CD4-positive, alpha-beta T cell (primary cell): ENCODE measurements around the gene LHFPL3. TPM values are rescaled to one million over a fixed set of nuclear protein-coding genes. Genes with fewer than 3 reads are reported as not detected.

Experiments
- ATAC-seq: fragments of 200-7000 bp; cut with Tn5 transposase; one replicate; pipeline ENCODE4 v1.10.0; 2022; ENCODE audit warnings: mild to moderate bottlenecking; ENCODE audit not compliant: poor library complexity
- CTCF ChIA-PET: fragments of 350-600 bp; sonication (Branson Sonifier 250); formaldehyde crosslinking; loops from one replicate; lab custom pipeline; 2021; ENCODE audit warnings: antibody characterized with exemption, inconsistent platforms; lab: Charles Lee
- POLR2A ChIA-PET: fragments of 350-600 bp; sonication (Branson Sonifier 250); formaldehyde crosslinking; loops from one replicate; lab custom pipeline; 2021; ENCODE audit warnings: antibody characterized with exemption, inconsistent platforms; lab: Charles Lee
- DNase-seq, 14 experiments: peaks; one replicate each; pipeline ENCODE4 v3.0.0-alpha.2; 2013 to 2020; ENCODE audit warnings: mixed read lengths in 2 of 14
- H3K27ac ChIP-seq, 2 donors: one replicate each; pipeline versions ENCODE4 v1.5.1 to v1.7.0; 2013; ENCODE audit warnings: low read length in 2 of 2, low read depth in 1 of 2, mild to moderate bottlenecking in 1 of 2
- H3K27me3 ChIP-seq, 2 experiments: 1 replicate in 1 of 2; 2 replicates in 1 of 2; pipeline versions ENCODE4 v1.6.1 to v1.7.0; 2013; ENCODE audit warnings: low read length in 2 of 2, control low read depth in 1 of 2, mild to moderate bottlenecking in 1 of 2, moderate library complexity in 1 of 2; ENCODE audit not compliant: insufficient read depth in 2 of 2, control insufficient read depth in 1 of 2
- H3K36me3 ChIP-seq: one replicate; pipeline ENCODE4 v1.6.1; 2013; ENCODE audit warnings: low read length, control low read depth; ENCODE audit not compliant: insufficient read depth
- H3K4me1 ChIP-seq: one replicate; pipeline ENCODE4 v1.6.1; 2013; ENCODE audit warnings: low read length, control low read depth; ENCODE audit not compliant: insufficient read depth
- H3K4me3 ChIP-seq: one replicate; pipeline ENCODE4 v1.5.1; 2013; ENCODE audit warnings: mild to moderate bottlenecking, low read length, moderate library complexity
- H3K9me3 ChIP-seq, 2 experiments: 1 replicate in 1 of 2; 2 replicates in 1 of 2; pipeline versions ENCODE4 v1.6.1 to v1.7.0; 2013; ENCODE audit warnings: low read length in 2 of 2, mild to moderate bottlenecking in 2 of 2, control low read depth in 1 of 2, moderate library complexity in 1 of 2; ENCODE audit not compliant: control insufficient read depth in 1 of 2, insufficient read depth in 1 of 2
- H3K27ac Mint-ChIP-seq: one replicate; pipeline ENCODE4 v1.8.0; 2020; ENCODE audit warnings: mixed read lengths
- H3K27me3 Mint-ChIP-seq: one replicate; pipeline ENCODE4 v1.8.0; 2021; ENCODE audit warnings: mixed read lengths
- H3K36me3 Mint-ChIP-seq: one replicate; pipeline ENCODE4 v1.8.0; 2021; ENCODE audit warnings: low read depth, mixed read lengths
- H3K4me1 Mint-ChIP-seq: one replicate; pipeline ENCODE4 v1.8.0; 2021; ENCODE audit warnings: low read depth, mixed read lengths
- H3K4me3 Mint-ChIP-seq: one replicate; pipeline ENCODE4 v1.8.0; 2020; ENCODE audit warnings: mild to moderate bottlenecking, mixed read lengths
- H3K9me3 Mint-ChIP-seq: one replicate; pipeline ENCODE4 v1.8.0; 2020; ENCODE audit warnings: mixed read lengths
- CTCF ChIP-seq: fragments of 200-600 bp; IDR thresholded peaks from one replicate; pipeline ENCODE4 v1.8.0; 2022; ENCODE audit warnings: antibody characterized with exemption, mild to moderate bottlenecking
- intact Hi-C, 2 experiments: fragments of 100-400 bp; cut with DNase I in 1 of 2; cut with micrococcal nuclease in 1 of 2; formaldehyde crosslinking; loops; one replicate each; pipeline versions ENCODE4 v1.15.1 to v1.9.0; 2023 to 2025; cut with DNase I, micrococcal nuclease
- total RNA-seq, 174 experiments: library from RNA in 2 of 174; stranded (reverse) in 2 of 174; gene quantifications; one replicate each; pipeline ENCODE4 v1.2.3 and lab custom pipeline; 2021 to 2026

The LHFPL3 gene
- total RNA-seq, 2 experiments from 2014 or later, result not detected

- no peak for DNase-seq
- Mint-ChIP-seq H3K4me1 (no peaks in the 10 kb centered on the region), H3K27me3 (peaks cover 26% of the 10 kb centered on the region), H3K27ac (no peak overlapping the region), H3K9me3 (no peaks in the 10 kb centered on the region), H3K4me3 (no peak overlapping the region), H3K36me3 (no peaks in the 10 kb centered on the region)
- Histone ChIP-seq H3K9me3 (no peaks in the 10 kb centered on the region), H3K36me3 (no peaks in the 10 kb centered on the region), H3K4me3 (no peak overlapping the region), H3K27me3 (peaks cover 0 to 12% of the 10 kb centered on the region in 2 experiments), H3K27ac (no peak overlapping the region), H3K4me1 (no peaks in the 10 kb centered on the region)
- no peak for TF ChIP-seq CTCF
- intact Hi-C loops, result no loop called here
- POLR2A ChIA-PET, result no interaction called here
- ATAC-seq, result no peak
- CTCF ChIA-PET, result no interaction called here
Measured at GRCh38 chr7:104767826-104768536, 439.6 kb downstream of the LHFPL3 start.

- H3K9me3 Mint-ChIP-seq, result no peaks in the 10 kb centered on the region
- Histone ChIP-seq H3K27me3 (peaks cover 0 to 12% of the 10 kb centered on the region in 2 experiments), H3K9me3 (no peaks in the 10 kb centered on the region), H3K4me3 (no peak overlapping the region), H3K36me3 (no peaks in the 10 kb centered on the region), H3K4me1 (no peaks in the 10 kb centered on the region), H3K27ac (no peak overlapping the region)
- H3K27me3 Mint-ChIP-seq, result peaks cover 26% of the 10 kb centered on the region
- POLR2A ChIA-PET, result no interaction called here
- DNase-seq, result no peak
- H3K4me3 Mint-ChIP-seq, result no peak overlapping the region
- CTCF ChIA-PET, result interaction anchor here (1.0 kb wide), 1 partner anchor 14 kb away, joined by 6 read pairs; no protein-coding TSS in a partner anchor
- ATAC-seq, result no peak
- intact Hi-C loops, result no loop called here
- no peak overlapping the region for H3K27ac Mint-ChIP-seq
- no peaks in the 10 kb centered on the region for H3K36me3 Mint-ChIP-seq
- no peaks in the 10 kb centered on the region for H3K4me1 Mint-ChIP-seq
- TF ChIP-seq CTCF, result no peak
Measured at GRCh38 chr7:104772405-104773345, 444.3 kb downstream of the LHFPL3 start.

GRCh38 chr7:104773796-104774195 is 445.4 kb downstream of the LHFPL3 start:
- Mint-ChIP-seq H3K4me1 (no peaks in the 10 kb centered on the region), H3K36me3 (no peaks in the 10 kb centered on the region), H3K9me3 (no peaks in the 10 kb centered on the region), H3K27me3 (peaks cover 20% of the 10 kb centered on the region), H3K4me3 (no peak overlapping the region), H3K27ac (no peak overlapping the region)
- Histone ChIP-seq H3K4me3 (no peak overlapping the region), H3K27me3 (peaks cover 3% of the 10 kb centered on the region in 2 experiments), H3K9me3 (no peaks in the 10 kb centered on the region), H3K36me3 (no peaks in the 10 kb centered on the region), H3K27ac (no peak overlapping the region), H3K4me1 (no peaks in the 10 kb centered on the region)
- no peak for DNase-seq
- TF ChIP-seq CTCF, result no peak
- ChIA-PET POLR2A (no interaction called here), CTCF (no interaction called here)
- intact Hi-C loops, result no loop called here
- ATAC-seq, result no peak
